GM21576 (cell line): ENCODE results near the gene ARHGAP22.

ENCODE experiments used
- ATAC-seq: cut with Tn5 transposase; IDR thresholded peaks from one replicate; pipeline ENCODE4 v1.9.1; 2021; ENCODE audit warnings: mild to moderate bottlenecking, moderate library complexity; ENCODE audit not compliant: unreplicated experiment

ARHGAP22 gene

GRCh38 chr10:48485711-48486110 lies 119.2 kb downstream of the ARHGAP22 start:
- no peak for ATAC-seq

DNA sequence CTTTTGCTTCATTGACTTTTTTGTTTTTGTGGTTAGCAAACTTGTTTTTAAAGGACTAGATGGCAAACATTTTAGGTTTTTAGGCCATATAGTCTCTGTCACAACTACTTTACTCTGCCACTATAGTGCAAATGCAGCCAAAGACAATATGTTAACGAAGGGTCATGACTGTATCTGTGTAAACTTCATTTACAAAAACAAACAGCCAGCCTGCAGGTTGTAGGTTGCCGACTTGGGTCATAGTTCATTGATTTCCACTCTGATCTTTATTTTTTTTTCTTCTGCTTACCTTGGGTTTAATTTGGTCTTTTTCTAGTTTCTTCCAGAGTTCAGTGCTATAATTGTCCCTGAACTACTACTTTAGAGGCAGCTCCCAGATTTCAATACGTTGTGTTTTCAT lies 120.0 kb downstream of the ARHGAP22 start:
- ATAC-seq: no peak

DNA sequence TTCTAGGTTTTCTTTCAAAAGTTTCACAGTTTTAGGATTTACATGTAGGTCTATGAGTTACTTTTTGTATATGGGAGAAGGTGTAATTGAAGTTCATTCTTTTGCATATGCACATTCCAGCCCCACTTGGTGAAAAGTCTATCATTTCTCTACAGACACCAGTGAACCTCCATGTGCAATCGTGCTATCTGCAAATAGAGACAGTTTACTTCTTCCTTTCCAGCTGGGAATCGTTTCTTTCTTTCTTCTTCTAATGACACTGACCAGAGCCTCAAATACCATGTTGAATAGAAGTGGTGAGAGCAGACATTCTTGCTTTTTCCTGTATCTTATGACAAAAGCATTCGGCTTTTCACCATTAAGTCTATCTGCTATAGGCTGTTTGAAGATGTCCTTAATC lies 122.7 kb downstream of the ARHGAP22 start:
- no peak for ATAC-seq

DNA sequence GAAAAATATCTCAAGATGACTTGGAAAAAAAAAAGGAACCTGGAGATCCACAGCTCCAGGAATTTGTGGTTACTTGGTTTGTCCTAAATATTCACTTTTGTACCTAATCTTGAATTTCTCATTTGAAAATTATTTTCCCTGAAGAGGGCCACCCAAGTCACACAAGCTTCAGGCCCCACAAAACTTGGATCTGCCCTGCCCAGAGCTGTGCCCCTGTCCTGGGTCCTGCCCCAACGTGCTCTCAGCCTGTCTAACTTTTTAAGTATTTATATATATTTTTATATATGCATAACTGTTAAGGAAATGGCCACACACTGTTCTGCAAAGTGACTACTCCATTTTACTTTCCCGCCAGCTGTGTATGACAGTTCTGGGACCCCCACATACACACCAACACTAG lies 123.5 kb downstream of the ARHGAP22 start:
- ATAC-seq: no peak

DNA sequence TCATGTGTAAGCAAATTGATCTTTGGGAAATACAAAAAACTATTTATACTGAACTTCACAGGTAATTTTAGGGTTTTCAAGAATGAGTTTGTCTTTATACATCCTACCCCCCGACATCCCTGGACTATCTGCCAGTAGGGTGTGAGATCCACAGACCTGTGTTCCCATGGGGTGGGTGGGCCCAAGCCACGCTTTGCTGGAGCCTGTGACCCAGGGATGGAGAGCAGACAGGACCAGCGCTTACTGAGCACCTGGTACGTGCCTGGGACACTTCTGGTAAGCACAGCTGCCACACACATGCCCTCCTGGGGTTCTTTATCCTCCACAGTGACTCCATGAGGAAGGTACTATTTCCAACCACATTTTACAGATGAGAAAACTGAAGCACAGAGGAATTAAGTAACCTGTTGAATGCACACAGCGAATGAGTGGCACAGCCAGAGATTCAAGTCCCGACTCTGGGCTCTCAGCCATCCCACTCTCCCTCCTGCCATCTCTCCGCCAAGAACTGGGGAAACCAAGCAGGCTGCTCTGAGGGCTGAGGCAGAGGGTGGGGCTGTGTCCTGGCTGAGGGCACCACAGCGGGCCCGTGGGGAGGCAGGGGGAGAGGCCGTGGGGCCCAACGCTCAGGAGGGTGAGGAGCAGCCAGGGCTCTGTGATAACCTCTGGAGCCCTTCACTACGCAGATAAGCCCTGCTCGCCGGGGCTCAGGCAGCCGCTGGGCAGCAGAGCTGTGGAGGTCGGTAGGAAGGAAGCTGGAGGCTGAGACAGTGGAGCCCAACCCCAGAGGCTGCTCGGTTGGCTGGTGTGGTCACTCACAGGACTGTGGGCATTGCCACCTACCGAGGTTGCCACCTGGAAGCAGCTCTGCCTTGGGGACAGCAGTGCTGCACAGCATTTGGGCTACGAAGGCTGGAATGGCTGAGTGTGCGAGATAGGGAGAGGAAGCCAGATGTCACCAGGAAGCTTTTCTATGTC lies 124.2 kb downstream of the ARHGAP22 start:
- no peak for ATAC-seq

- ATAC-seq: no peak
Measured at GRCh38 chr10:48478980-48479811, 125.7 kb downstream of the ARHGAP22 start.

GRCh38 chr10:48478469-48478868 lies 126.4 kb downstream of the ARHGAP22 start:
- no peak for ATAC-seq

DNA sequence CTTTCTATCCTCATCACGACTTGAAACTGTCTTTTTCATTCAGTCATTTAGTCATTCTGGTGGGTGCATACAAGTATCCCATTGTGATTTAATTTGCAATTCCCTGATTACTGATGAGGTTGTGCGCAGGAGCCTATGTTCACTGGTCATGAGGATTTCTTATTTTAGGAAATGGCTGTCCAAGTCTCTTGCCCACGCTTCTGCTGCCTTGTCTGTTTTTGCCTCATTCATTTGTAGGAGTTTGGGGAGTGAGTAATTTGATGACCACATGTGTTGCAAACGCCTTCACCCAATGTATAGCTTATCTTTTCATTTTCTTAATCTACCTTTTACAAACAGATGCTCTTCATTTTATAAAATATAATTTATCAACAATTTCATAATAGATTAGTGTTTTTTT lies 127.3 kb downstream of the ARHGAP22 start:
- no peak for ATAC-seq

GRCh38 chr10:48477141-48477540 lies 127.7 kb downstream of the ARHGAP22 start:
- no peak for ATAC-seq

GRCh38 chr10:48476279-48476982 lies 128.4 kb downstream of the ARHGAP22 start:
- ATAC-seq: no peak

- no peak for ATAC-seq
Measured at GRCh38 chr10:48475943-48476278, 129.0 kb downstream of the ARHGAP22 start.

DNA sequence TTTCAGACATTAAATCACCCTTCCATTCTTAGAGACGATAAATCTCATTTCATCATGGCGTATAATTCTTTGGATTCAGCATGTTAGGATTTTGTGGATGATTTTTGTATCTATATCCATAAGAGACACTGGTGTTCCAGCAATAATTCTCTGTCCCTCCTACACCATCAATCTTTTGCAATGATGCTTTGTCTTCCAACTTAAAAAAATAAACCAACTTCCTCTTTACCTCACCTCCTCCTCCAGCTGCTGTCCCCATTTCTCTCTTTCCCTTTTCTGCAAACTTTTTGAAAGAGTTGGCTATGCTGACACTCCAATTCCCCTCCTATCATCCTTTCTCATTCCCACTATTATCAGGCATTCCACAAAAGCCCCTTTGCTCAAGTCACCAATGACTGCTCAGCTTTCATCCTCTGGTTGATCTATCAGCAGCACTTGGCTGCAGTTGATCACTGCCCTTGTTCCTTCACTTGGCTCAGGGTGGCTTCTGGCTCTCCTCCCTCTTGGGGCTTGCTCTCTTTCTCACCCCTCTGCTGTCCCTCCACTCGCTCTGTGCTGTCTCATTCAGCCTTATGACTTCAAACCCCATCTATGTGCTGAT lies 130.0 kb downstream of the ARHGAP22 start:
- ATAC-seq: no peak

DNA sequence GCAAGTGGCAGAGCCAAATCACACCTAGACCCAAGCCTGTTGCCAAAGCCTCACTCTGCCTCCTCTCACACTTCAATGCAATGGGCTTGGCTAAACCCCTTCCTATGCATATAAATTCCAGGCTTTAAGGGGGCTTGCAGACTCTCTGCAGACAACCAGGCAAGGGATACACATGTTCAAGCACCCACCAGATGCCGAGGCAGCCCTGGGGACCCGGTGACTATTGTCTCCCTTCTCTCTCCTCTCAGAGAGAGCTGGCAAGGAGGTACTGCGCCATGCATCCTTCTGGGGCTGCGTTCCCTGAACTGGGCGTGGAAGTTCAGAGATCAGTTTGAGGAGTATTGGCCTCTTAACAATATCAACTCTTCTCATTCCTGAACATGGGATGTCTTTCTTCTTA lies 131.2 kb downstream of the ARHGAP22 start:
- no peak for ATAC-seq

- ATAC-seq: no peak
Measured at GRCh38 chr10:48472501-48473069, 132.3 kb downstream of the ARHGAP22 start.

- no peak for ATAC-seq
Measured at GRCh38 chr10:48470893-48471805, 133.7 kb downstream of the ARHGAP22 start.

DNA sequence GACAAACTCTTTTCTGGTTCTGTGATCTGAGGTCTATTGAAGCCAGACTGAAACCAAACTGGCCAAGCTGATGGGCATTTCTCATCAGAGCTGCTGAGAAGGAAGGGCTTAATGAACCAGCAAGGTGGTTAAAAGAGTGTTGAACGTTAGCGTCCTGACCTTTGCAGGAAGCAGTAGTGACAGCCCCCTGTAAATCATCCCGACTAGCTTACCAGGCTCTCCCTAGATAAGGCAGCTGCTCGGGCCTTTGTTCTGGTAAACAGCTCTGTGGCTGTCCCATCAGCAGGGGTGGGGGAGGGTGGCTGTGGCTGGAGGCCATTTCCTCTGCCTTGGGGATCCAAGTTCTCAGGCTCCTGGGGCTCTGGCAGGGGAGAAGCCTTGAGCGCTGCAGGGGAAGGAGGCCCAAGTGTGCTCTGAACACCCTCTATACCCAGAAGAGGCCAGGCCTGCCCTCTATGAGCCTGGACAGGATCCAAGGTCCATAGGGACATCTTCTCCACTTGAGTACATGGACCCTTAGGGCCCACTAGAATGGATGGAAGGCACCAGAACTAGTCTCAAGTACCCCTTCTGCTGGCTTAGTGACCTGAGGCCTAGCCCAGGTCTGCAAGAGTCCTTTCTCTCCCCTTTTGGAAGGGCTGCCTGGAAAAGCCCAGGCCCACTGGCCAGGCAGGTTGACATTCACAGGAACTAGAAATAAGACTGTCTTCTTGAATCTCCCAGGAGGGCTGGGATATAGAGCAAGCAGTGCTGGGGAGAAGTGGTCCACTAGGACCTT lies 134.6 kb downstream of the ARHGAP22 start:
- ATAC-seq: no peak

- ATAC-seq: no peak
Measured at GRCh38 chr10:48469516-48470020, 135.3 kb downstream of the ARHGAP22 start.

GRCh38 chr10:48468866-48469511 lies 135.9 kb downstream of the ARHGAP22 start:
- no peak for ATAC-seq
